HG03354 (cell line): ENCODE results near the gene SLIT3.

Source experiments
- ATAC-seq: cut with Tn5 transposase; IDR thresholded peaks from one replicate; pipeline ENCODE4 v1.9.1; 2021; ENCODE audit warnings: mild to moderate bottlenecking; ENCODE audit not compliant: unreplicated experiment, poor library complexity, severe bottlenecking

SLIT3 gene

GRCh38 chr5:169300468-169301385, at the start of gene SLIT3:
Gene SLIT3 (minus strand): TSS chr5:169301139. CDS start chr5:169300709, 430 bp downstream.
- ATAC-seq, result no peak

- peak; percentile 70 for ATAC-seq
These were observed 49.1 kb upstream of the SLIT3 start for GRCh38 chr5:169350016-169350415.

GRCh38 chr5:169347786-169348185, 46.8 kb upstream of the SLIT3 start:
- no peak for ATAC-seq

GRCh38 chr5:169344629-169345028, 43.7 kb upstream of the SLIT3 start:
- no peak for ATAC-seq

GRCh38 chr5:169343766-169344165, 42.8 kb upstream of the SLIT3 start:
- no peak for ATAC-seq

GRCh38 chr5:169341556-169341955, 40.6 kb upstream of the SLIT3 start:
- no peak for ATAC-seq

GRCh38 chr5:169339869-169340268, 38.9 kb upstream of the SLIT3 start:
- peak; percentile 91 for ATAC-seq

- ATAC-seq, result no peak
These were observed 35.3 kb upstream of the SLIT3 start for GRCh38 chr5:169336242-169336641.

GRCh38 chr5:169335806-169336205, 34.9 kb upstream of the SLIT3 start:
- no peak for ATAC-seq

- ATAC-seq, result no peak
These were observed 32.6 kb upstream of the SLIT3 start for GRCh38 chr5:169333518-169333917.

- no peak for ATAC-seq
These were observed 30.4 kb upstream of the SLIT3 start for GRCh38 chr5:169331292-169331852.

- no peak for ATAC-seq
These were observed 27.5 kb upstream of the SLIT3 start for GRCh38 chr5:169328401-169328800.

- ATAC-seq, result no peak
These were observed 24.3 kb upstream of the SLIT3 start for GRCh38 chr5:169325273-169325672.

- no peak for ATAC-seq
These were observed 17.6 kb upstream of the SLIT3 start for GRCh38 chr5:169318556-169318955.

- no peak for ATAC-seq
These were observed 6.7 kb upstream of the SLIT3 start for GRCh38 chr5:169307646-169308045.

GRCh38 chr5:169305366-169305765, 4.4 kb upstream of the SLIT3 start:
- no peak for ATAC-seq

- no peak for ATAC-seq
These were observed 3.2 kb upstream of the SLIT3 start for GRCh38 chr5:169304175-169304574.

GRCh38 chr5:169303119-169303515, 2.2 kb upstream of the SLIT3 start:
- ATAC-seq, result no peak

- ATAC-seq, result peak; percentile 85
These were observed 1.7 kb upstream of the SLIT3 start for GRCh38 chr5:169302491-169303118.

GRCh38 chr5:169301986-169302385, 1.0 kb upstream of the SLIT3 start:
- peak; percentile 5 for ATAC-seq
